K562 (cell line): Measurements from ENCODE around the gene FZD4. TPM values are rescaled to one million over a fixed set of nuclear protein-coding genes. Genes with fewer than 3 reads are reported as not detected.
"Not testable (repeated sequence)": the region's sequence is repeated elsewhere in the genome, so short reads cannot be mapped to it uniquely, and the experiment has no call there.

Source experiments
- ATAC-seq: fragments of 200-7000 bp; cut with Tn5 transposase; 3 replicates; pipeline ENCODE4 v1.9.1; 2020; ENCODE audit warnings: moderate library complexity
- BruUV-seq: library from RNA; stranded (reverse); fragments of 400-500 nt; replicated peaks from 2 replicates; lab custom pipeline; 2021; lab: Mats Ljungman, UMichigan
- CTCF ChIA-PET: fragments of 300-600 bp; formaldehyde crosslinking; extraction: SDS; loops from one replicate; lab custom pipeline; 2021; ENCODE audit warnings: low intra/inter-chr PET ratio; lab: Yijun Ruan, JAX
- POLR2A ChIA-PET: fragments of 300-600, 350-650 bp; sonication (Branson Sonifier 250); formaldehyde crosslinking; extraction: SDS; loops from one replicate; lab custom pipeline; 2021; ENCODE audit warnings: antibody characterized with exemption, inconsistent platforms; lab: Yijun Ruan, JAX
- DNase-seq, 4 experiments: peaks; one replicate each; pipeline versions ENCODE4 v3.0.0 to v3.0.0-alpha.2; 2011 to 2018; ENCODE audit warnings: low spot score in 3 of 4, mixed read lengths in 3 of 4; ENCODE audit errors: extremely low read depth in 1 of 4
- FAIRE-seq: peaks from 2 replicates; lab custom pipeline; 2011; peaks lifted over from hg19 to GRCh38; lab: Jason Lieb, UNC
- H2AFZ ChIP-seq: 2 replicates; pipeline ENCODE4 v1.6.0; 2011; ENCODE audit warnings: low read depth, low read length, control low read depth, inconsistent platforms
- H3K27ac ChIP-seq: fragments of 200-600 bp; 3 replicates; pipeline ENCODE4 v1.8.0; 2011; ENCODE audit warnings: low read depth, mild to moderate bottlenecking, control low read depth, inconsistent platforms, low read length, moderate library complexity, mixed read lengths; ENCODE audit errors: extremely low read depth
- H3K27me3 ChIP-seq, 2 experiments: fragments of 300-600 bp in 1 of 2; 2 replicates in 1 of 2; 3 replicates in 1 of 2; pipeline versions ENCODE4 v1.6.0 to v1.8.0; 2011; ENCODE audit warnings: inconsistent platforms in 2 of 2, low read length in 2 of 2, mild to moderate bottlenecking in 1 of 2, mixed read lengths in 1 of 2, moderate library complexity in 1 of 2; ENCODE audit not compliant: control insufficient read depth in 2 of 2, insufficient read depth in 2 of 2
- H3K36me3 ChIP-seq: fragments of 300-600 bp; 3 replicates; pipeline ENCODE4 v1.8.0; 2011; ENCODE audit warnings: mild to moderate bottlenecking, low read length, inconsistent platforms; ENCODE audit not compliant: control insufficient read depth, insufficient read depth
- H3K4me1 ChIP-seq, 2 experiments: fragments of 200-600 bp in 1 of 2; replicated peaks in 1 of 2; 2 replicates in 1 of 2; 3 replicates in 1 of 2; pipeline versions ENCODE4 v1.5.1 to v1.8.0; 2011; ENCODE audit warnings: inconsistent platforms in 2 of 2, low read length in 2 of 2, mild to moderate bottlenecking in 1 of 2, mixed read lengths in 1 of 2, moderate library complexity in 1 of 2; ENCODE audit not compliant: control insufficient read depth in 2 of 2, insufficient read depth in 2 of 2
- H3K4me2 ChIP-seq: 2 replicates; pipeline ENCODE4 v1.6.1; 2011; ENCODE audit warnings: low read length, control low read depth, inconsistent platforms, mixed read lengths; ENCODE audit not compliant: insufficient read depth
- H3K4me3 ChIP-seq: fragments of 200-600 bp; sonication (generic), shearing (Covaris generic); 2 replicates; pipeline ENCODE4 v1.5.1; 2016; ENCODE audit warnings: control low read depth, inconsistent platforms
- H3K79me2 ChIP-seq: fragments of 200-600 bp; 3 replicates; pipeline ENCODE4 v1.8.0; 2011; ENCODE audit warnings: low read length, inconsistent platforms; ENCODE audit not compliant: control insufficient read depth, insufficient read depth
- H3K9ac ChIP-seq, 2 experiments: 2 replicates each; pipeline versions ENCODE4 v1.6.0 to v1.6.1; 2011; ENCODE audit warnings: low read depth in 2 of 2, low read length in 2 of 2, control low read depth in 1 of 2, inconsistent platforms in 1 of 2, mild to moderate bottlenecking in 1 of 2, mixed read lengths in 1 of 2; ENCODE audit not compliant: insufficient read depth in 1 of 2
- H3K9me1 ChIP-seq: one replicate; pipeline ENCODE4 v1.6.0; 2011; ENCODE audit warnings: inconsistent platforms, mild to moderate bottlenecking, low read length, moderate library complexity; ENCODE audit not compliant: control insufficient read depth, insufficient read depth
- H3K9me3 ChIP-seq: replicated peaks from 2 replicates; pipeline ENCODE4 v1.5.1; 2011; ENCODE audit warnings: low read depth, low read length, inconsistent platforms; ENCODE audit not compliant: control insufficient read depth, insufficient read depth
- H4K20me1 ChIP-seq: replicated peaks from 2 replicates; pipeline ENCODE4 v1.6.1; 2011; ENCODE audit warnings: low read length, inconsistent platforms, mixed read lengths; ENCODE audit not compliant: control insufficient read depth, insufficient read depth
- BCOR ChIP-seq: fragments of 450-650 bp; IDR thresholded peaks from 2 replicates; pipeline ENCODE4 v1.6.1; 2016
- CEBPB ChIP-seq: fragments of 450-650 bp; IDR thresholded peaks from 2 replicates; pipeline ENCODE4 v1.6.1; 2016; ENCODE audit warnings: missing genetic modification characterization, missing compliant biosample characterization
- GATAD2B ChIP-seq: fragments of 450-650 bp; IDR thresholded peaks from 2 replicates; pipeline ENCODE4 v1.6.1; 2017; ENCODE audit warnings: mild to moderate bottlenecking, borderline replicate concordance
- WGBS: fragments of 100-300 bp; shearing (Covaris generic); methylation state at CpG from one replicate; pipeline ENCODE4 v1.1.6; 2016; ENCODE audit warnings: low coverage, mixed read lengths; ENCODE audit not compliant: insufficient coverage; ENCODE audit errors: missing lambda C conversion rate; 5-methylcytosine and 5-hydroxymethylcytosine counted together
- in situ Hi-C: fragments of 300-500 bp; cut with MboI; formaldehyde crosslinking; loops from 4 replicates; pipeline ENCODE4 v1.15.0; 2018; ENCODE audit warnings: inconsistent platforms, mixed read lengths
- intact Hi-C: fragments of 100-400 bp; cut with micrococcal nuclease; formaldehyde crosslinking; loops from 2 replicates; pipeline ENCODE4 v1.14.2; 2022
- polyA plus RNA-seq, 8 experiments: library from polyadenylated mRNA; depleted of rRNA in 4 of 8; stranded (reverse) in 5 of 8; unstranded in 3 of 8; fragments of >200 nt; fragmentation: Nextera tagmentation in 2 of 8; fragmentation: Illumina TruSeq in 1 of 8; extraction: Ambion mirVana in 2 of 8; extraction: Trizol in 1 of 8; gene quantifications; 2 replicates each; pipeline versions ENCODE4 v1.2.1 to v1.2.3, GENCODE V29; 2011 to 2014; ENCODE audit warnings: inconsistent platforms in 1 of 8, missing spikeins in 1 of 8
- total RNA-seq, 7 experiments: library from RNA; depleted of rRNA in 6 of 7; stranded (reverse); fragments of >200 nt in 6 of 7; fragmentation: Illumina TruSeq in 2 of 7; extraction: Trizol in 2 of 7; gene quantifications; 2 replicates each; pipeline versions ENCODE4 v1.2.1 to v1.2.3, GENCODE V29; 2011 to 2021; ENCODE audit warnings: low replicate concordance in 1 of 7

Gene FZD4
- total and polyA plus RNA-seq, 9 of the 15 experiments (the other 6 are each of a cell fraction or from before 2014, with no cell fraction given), result 1.2 to 7.9 (median 5.8) TPM

GRCh38 chr11:86993031-86993430, 37.8 kb upstream of the FZD4 start:
- ATAC-seq, result no peak
- TF ChIP-seq CEBPB (peak; percentile 15; the same call in 1 of the 2 replicates), GATAD2B (no peak)
- Histone ChIP-seq H3K4me1 (peaks cover 4 to 19% of the 10 kb centered on the region in 2 experiments; a peak in 3 of 5 replicates), H3K4me2 (no peak overlapping the region), H2AFZ (no peak overlapping the region), H3K79me2 (no peaks in the 10 kb centered on the region), H3K36me3 (no peaks in the 10 kb centered on the region), H3K27ac (no peak overlapping the region), H4K20me1 (no peaks in the 10 kb centered on the region), H3K9ac (no peak overlapping the region), H3K9me1 (no peaks in the 10 kb centered on the region), H3K9me3 (no peaks in the 10 kb centered on the region), H3K27me3 (no peaks in the 10 kb centered on the region), H3K4me3 (no peak overlapping the region)
- no TSS peak for BruUV-seq
- 57% methylated on average over 3 of the region's 3 CpGs for WGBS
- intact Hi-C loops (no loop called here), in situ Hi-C loops (no loop called here)
- no peak for DNase-seq
- CTCF ChIA-PET, result no interaction called here
- POLR2A ChIA-PET, result no interaction called here
- no peak for FAIRE-seq

DNA sequence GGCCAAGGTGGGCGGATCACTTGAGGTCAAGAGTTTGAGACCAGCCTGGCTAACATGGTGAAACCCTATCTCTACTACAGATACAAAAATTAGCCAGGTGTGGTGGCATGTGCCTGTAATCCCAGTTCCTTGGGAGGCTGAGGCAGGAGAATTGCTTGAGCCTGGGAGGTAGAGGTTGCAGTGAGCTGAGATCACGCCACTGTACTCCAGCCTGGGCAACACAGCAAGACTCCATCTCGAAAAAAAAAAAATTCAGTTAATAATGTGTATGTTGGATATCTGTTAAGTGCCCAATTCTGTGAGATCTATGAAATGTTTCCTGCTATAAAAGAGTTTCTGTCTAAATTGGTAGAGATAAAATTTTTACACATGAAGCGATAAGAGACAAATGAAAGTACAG, 37.1 kb upstream of the FZD4 start:
- H3K27ac ChIP-seq, POLR2A ChIA-PET, CTCF ChIA-PET, H3K79me2 ChIP-seq, H4K20me1 ChIP-seq, H3K9ac ChIP-seq, FAIRE-seq, in situ Hi-C loops, BruUV-seq, H3K9me3 ChIP-seq, H3K27me3 ChIP-seq, ATAC-seq, H3K4me2 ChIP-seq, H3K36me3 ChIP-seq, intact Hi-C loops, DNase-seq, H2AFZ ChIP-seq, H3K4me3 ChIP-seq, H3K9me1 ChIP-seq: not testable (repeated sequence)
- 91% methylated on average over 4 of the region's 4 CpGs for WGBS
- TF ChIP-seq BCOR, result peak; percentile 30; the same call in 1 of the 2 replicates
- peaks cover 4 to 15% of the 10 kb centered on the region in 2 experiments; a peak in 3 of 5 replicates for H3K4me1 ChIP-seq
